GM21825 (cell line): ENCODE data around the gene MECP2.
"Not testable (repeated sequence)": the region's sequence is repeated elsewhere in the genome, so short reads cannot be mapped to it uniquely, and the experiment has no call there.

Experiments
- ATAC-seq: cut with Tn5 transposase; IDR thresholded peaks from one replicate; pipeline ENCODE4 v1.9.1; 2021; ENCODE audit warnings: mild to moderate bottlenecking, moderate library complexity; ENCODE audit not compliant: unreplicated experiment

MECP2 gene

GRCh38 chrX:153999359-154000037 is 98.0 kb downstream of the MECP2 start:
- no peak for ATAC-seq

GRCh38 chrX:153995504-153995903 is 102.0 kb downstream of the MECP2 start:
- no peak for ATAC-seq

DNA sequence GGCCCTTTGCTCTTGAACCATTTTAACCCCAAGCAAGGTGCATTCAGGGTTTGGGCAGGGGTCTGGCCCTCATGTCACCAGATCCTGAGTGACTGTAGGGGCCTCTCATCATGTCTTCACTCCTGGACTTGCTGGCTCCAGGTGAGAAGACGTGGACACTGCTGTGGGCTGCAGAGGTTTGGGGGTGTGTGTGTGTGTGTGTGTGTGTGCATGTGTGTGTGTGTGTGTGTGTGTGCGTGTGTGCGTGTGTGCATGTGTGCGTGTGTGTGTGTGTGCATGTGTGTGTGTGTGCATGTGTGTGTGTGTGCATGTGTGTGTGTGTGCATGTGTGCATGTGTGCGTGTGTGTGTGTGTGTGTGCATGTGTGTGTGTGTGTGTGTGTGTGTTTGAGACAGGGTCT is 103.1 kb downstream of the MECP2 start:
- not testable (repeated sequence) for ATAC-seq

- no peak for ATAC-seq
These were observed 103.5 kb downstream of the MECP2 start for GRCh38 chrX:153993978-153994377.

- no peak for ATAC-seq
These were observed 104.4 kb downstream of the MECP2 start for GRCh38 chrX:153993079-153993478.

DNA sequence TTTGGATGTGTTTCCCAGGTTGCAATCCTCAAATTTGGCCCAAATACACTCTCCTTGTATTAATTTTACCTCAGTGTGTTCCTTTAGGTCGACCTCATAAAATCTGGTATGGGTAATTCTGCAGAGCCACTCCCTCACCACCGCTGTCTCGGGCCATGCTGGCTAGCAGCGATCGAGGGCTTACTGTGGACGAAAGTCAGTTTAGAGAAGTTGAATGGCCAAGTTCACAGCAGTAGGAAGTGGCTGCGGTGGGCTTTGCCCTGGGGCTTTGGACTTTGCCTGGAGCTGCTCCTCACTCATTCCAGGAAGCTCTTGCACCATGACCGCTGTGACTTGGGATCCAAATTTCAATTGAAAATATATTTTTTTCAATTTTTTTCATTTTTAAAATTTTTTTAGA is 105.3 kb downstream of the MECP2 start:
- ATAC-seq, result no peak

GRCh38 chrX:153991013-153991580 is 106.4 kb downstream of the MECP2 start:
- no peak for ATAC-seq

DNA sequence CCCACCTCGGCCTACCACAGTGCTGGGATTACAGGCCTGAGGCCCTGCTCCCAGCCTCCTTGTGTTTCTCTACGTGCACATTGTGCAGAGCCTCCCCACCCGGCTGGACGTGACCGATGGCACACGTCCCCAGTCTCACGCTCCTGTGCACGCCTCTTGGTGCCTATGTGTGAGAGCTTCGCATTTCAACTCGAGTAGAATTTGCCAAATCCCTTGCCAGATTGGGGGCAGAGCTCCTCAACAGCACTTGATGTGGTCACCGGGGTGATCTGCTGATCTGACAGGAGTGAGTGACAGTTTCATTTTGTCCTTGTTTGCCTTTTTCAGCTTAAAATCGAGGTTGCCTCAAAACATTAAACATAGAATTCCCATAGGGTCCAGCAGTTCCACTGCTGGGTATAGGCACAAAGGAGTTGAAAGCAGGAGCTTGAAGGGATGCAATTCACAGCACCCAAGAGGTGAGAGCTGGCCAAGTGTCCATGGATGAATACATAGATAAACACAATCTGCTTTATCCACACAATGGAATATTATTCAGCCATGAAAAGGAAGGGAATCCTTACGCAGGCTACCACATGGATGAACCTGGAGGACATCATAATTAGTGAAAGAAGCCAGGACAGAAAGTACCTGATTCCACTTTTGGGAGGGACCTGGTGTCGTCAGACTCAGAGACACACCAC is 107.4 kb downstream of the MECP2 start:
- ATAC-seq, result no peak

GRCh38 chrX:153988493-153988892 is 109.0 kb downstream of the MECP2 start:
- no peak for ATAC-seq

DNA sequence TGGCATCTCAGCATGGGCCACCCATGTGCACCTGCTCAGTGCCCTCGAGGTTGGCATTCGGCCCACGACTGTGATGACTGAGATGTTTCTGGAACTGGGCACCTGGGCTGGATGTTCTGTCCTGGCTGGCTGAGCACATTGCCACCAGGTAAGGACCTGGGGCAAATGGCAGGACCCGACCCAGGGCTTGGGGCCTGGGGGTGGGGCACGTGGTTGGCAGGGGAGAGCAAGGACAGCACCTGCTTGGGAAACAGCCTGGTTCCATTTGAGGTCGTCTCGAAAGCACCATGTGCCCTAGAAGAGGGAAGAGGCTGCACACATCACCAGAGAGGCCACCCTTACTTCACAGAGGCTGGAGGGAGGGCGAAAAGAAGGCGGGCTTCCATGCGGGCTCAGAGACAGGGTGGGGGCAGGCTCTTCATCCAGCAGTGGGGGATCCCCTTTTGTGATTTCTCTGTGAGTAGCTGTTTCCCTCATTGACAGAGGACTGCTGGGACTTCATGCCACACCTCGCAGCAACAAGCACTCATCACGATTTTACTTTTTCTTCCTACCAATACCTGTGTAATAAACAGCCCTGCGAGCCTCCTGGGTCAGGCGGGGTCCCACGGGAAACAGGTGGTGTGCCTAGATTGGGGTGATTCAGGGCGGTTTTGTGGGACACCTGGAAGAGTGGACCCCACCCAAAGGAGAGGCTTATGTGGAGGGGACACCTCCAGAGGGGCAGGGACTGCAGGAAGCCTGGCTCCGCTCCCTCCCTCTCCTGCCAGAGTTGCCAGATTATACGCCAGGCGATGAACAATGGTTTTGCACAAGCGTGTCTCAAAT is 113.0 kb downstream of the MECP2 start:
- no peak for ATAC-seq

- no peak for ATAC-seq
These were observed 114.2 kb downstream of the MECP2 start for GRCh38 chrX:153983321-153983801.

DNA sequence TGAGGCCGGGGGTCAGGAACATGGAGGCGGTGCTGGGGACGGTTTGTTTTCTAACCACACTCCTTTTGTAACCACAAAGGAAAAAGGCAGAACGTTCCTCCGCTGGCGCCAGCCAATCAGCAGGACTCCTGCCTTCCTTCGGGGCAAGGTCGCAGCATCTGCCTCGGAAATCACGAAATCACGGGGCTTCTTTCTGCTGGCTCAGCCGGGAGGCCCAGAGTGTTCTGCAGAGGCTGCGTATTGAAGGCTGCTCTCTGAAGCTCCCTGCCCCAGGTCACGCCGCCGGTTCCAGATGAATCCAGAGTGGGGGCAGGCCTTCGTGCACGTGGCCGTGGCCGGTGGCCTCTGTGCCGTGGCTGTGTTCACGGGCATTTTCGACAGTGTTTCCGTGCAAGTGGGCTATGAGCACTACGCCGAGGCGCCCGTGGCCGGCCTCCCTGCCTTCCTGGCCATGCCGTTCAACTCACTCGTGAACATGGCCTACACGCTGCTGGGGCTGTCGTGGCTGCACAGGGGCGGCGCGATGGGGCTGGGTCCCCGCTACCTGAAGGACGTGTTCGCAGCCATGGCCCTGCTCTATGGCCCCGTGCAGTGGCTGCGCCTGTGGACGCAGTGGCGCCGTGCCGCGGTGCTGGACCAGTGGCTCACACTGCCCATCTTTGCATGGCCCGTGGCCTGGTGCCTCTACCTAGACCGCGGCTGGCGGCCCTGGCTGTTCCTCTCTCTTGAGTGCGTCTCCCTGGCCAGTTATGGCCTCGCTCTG is 115.6 kb downstream of the MECP2 start:
- ATAC-seq, result no peak

GRCh38 chrX:153981231-153981630 is 116.3 kb downstream of the MECP2 start:
- ATAC-seq, result no peak

DNA sequence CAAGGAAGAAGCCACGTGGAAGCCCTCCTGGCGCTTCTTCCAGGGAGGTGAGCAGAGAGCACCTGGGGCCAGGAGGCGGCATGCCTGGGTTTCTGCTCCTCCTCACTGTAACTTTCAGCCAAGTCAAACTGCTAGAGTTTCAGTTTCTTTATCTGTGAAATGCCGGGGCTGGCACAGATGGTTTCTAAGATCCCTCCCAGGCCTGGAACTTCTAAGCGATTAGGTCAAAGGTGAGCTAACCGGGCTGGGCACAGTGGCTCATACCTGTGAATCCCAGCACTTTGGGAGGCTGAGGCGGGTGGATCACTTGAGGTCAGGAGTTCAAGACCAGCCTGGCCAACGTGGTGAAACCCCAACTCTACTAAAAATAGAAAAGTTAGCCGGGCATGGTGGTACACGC is 117.1 kb downstream of the MECP2 start:
- ATAC-seq, result not testable (repeated sequence)

GRCh38 chrX:153974726-153975286 is 122.7 kb downstream of the MECP2 start:
- no peak for ATAC-seq

DNA sequence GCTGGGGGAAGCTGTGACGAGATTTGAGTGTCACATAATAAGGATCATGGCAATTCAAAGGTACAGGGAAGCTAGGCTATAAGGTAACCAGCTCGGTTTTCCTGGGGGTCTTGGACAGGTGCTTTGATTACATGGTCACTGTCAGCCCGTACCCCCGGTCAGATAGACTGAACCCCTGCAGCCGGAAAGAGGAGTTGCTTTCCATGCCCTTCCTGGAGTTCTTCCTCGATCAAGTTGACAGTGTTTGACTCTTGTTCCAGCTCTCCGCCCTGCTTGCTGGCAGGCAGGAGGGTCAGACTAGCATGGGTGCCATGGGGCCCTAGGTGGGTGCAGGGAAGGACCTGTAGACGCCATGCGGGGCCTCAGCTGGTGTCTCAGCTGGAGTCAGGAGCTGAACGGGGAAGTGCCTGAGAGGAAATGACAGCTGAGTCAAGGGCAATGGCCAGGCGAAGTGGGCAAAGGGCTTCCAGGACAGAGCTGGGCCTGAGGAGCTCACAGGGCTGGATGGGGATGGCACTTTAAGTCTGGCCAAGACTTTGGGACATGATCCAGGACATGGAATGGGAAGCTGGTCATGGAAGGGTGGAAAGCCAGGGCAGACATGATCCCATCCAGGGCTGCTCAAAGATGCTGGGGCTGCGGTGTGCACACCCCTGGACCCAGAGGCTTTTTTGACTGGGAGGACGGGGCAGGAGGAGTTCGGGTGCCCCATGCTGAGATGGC is 123.4 kb downstream of the MECP2 start:
- no peak for ATAC-seq

DNA sequence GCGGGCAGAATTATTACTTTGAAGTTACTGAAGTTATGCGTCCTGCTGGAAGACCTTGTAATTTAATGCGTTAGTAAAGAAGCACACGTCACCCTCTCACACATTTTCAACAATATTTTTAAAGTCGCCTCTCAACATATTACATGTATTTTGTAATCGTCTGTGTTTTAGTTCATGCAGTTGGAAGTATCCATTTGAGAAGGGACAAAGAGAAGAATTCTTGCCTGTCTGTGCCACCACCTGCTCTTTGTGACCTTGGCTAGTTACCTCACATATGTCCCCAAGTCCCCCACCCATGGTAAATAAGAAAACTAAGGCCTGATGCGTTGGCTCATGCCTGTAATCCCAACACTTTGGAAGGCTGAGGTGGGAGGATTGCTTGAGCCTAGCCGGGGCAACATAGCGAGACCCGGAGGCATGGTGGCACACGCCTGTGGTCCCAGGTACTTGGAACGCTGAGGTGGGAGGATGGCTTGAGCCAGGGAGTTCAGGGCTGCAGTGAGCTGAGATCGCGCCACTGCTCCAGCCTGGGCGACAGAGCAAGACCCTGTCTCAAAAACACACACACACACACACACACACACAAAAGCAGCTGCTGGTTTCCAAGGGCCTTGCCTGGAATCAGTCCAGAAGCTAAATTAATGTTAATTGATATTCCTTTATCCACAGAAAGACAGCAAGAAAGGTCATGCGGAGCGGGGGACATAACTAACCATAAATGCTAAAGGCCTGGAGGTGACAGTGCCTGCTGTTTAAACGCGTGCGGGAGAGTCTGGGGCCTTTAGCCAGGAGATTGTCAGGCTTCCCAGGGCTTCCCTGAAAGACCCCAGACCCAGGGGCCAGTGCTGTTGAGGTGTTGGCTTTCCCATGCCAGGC is 124.2 kb downstream of the MECP2 start:
- ATAC-seq, result no peak

DNA sequence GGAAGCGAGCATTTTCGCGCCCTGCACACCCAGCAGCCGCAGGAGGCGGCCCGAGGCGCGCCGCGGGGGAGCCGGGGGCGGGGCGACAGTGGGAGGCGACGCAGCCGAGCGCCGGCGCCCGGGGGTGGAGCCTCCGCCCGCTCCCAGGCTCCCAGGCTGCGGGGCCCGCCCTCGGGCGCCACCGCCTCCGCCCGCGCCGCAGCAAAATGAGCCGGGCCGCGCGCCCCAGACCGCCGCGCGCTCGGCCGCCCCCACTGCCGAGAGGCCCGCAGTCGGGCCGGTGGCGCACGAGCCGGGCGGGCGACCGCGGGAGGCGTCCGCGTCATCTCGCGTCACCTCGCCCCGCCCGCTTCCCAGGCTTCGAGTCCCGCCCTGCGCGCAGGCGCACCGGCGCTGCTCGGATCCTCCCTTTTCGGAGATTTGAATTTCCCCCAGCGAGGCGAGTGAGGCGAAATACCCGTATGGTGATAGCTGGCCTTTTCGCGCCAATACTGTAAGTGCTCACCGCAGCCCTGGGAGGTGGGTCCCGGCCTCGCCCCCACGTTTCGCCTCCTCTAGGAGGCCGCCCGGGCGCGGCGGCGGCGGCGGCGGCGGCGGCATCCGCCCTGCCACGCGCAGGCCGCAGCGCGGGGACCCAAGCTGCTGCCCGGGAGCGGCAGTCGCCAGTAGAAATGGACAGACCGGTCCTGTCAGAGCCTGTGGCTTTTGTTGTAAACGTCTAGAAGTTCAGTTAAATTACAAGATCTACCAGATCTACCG is 125.0 kb downstream of the MECP2 start, which contains the start of gene TMEM187:
Gene TMEM187 (plus strand): TSS at position 387 of the 759 bp plus-strand sequence. CDS start 9,309 bp downstream, outside the sequence.
- peak; percentile 47 for ATAC-seq
